GM12891 (cell line): ENCODE data around the gene GLS.

ENCODE experiments used
- POLR2A ChIP-seq: IDR thresholded peaks from 2 replicates; pipeline ENCODE4 v1.6.1; 2011; ENCODE audit warnings: low read depth, low read length, control low read depth
- POLR2AphosphoS5 ChIP-seq: IDR thresholded peaks from 2 replicates; pipeline ENCODE4 v1.6.1; 2011; ENCODE audit warnings: low read depth, low read length, control low read depth

DNA sequence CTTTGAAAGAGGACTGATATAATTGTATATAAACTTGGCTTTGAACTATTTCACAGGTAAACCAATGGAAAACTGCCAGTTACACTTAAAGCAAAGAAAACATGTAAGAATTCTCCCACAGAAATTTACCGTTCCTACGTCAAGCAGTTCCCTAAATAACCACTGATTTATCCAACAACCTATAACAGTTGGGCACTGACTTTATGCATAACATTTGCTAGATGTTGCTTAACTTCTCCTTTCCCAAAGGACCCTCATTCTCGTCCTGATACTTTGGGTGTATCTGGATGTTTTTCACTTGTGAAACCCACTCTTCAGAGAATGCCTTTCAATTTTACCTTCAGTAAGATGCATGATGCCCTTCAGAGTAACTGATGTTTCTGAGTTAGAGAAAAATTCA is 89.5 kb downstream of the GLS start:
- TF ChIP-seq POLR2A (peak; percentile 68), POLR2AphosphoS5 (no peak)
